ENCODE data around the gene GALNT1. TPM values are rescaled to one million over a fixed set of nuclear protein-coding genes. Genes with fewer than 3 reads are reported as not detected.
"Not testable (repeated sequence)": the region's sequence is repeated elsewhere in the genome, so short reads cannot be mapped to it uniquely, and the experiment has no call there.

GALNT1 gene
- total RNA-seq, 4 donors from 2014 or later = 47.6 to 129 (median 73.5) TPM

GRCh38 chr18:35549564-35549963, 32.0 kb upstream of the GALNT1 start:
- WGBS, 2 donors = 84 to 95% methylated on average over 1 of the region's 1 CpG
- TF ChIP-seq CTCF (IDR thresholded peaks at IDR 0.05) (no peak), POLR2A (IDR thresholded peaks at IDR 0.05) (no peak)
- Histone ChIP-seq H3K4me3 (no peak overlapping the region), H3K9me3 (no peaks in the 10 kb centered on the region), H3K27me3 (no peaks in the 10 kb centered on the region), H3K4me1 (no peaks in the 10 kb centered on the region), H3K36me3 (no peaks in the 10 kb centered on the region), H3K27ac (no peak overlapping the region)
- no peak for DNase-seq
- intact Hi-C loops (cut with DNase I) = no loop called here

DNA sequence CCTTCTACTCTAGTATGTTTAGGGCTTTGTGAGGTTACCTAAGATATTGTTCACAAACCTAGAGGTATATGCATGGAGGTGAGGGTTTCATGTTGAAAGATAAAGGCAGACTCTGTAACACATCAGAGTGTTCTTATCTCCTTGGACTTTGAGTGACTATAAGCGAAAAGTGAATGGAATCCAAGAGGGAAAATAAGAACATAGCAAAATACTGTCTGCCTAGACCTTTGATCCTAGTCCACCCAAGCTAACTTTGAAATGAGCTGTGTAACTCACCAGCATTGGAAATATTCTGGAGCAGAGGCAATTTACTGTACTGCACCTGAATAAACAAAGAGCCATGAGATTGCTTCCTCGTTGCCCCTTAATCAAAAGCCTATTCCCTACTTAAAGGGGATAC, 28.2 kb upstream of the GALNT1 start:
- intact Hi-C loops (cut with DNase I) = no loop called here
- no peaks in the 10 kb centered on the region for H3K4me1 ChIP-seq

GRCh38 chr18:35555538-35555937, 26.0 kb upstream of the GALNT1 start:
- H3K27me3 ChIP-seq; H3K27ac ChIP-seq; H3K4me1 ChIP-seq; intact Hi-C loops (cut with DNase I); DNase-seq; H3K4me3 ChIP-seq; H3K36me3 ChIP-seq; H3K9me3 ChIP-seq: not testable (repeated sequence)
- WGBS, 2 donors = 94 to 95% methylated on average over 5 of the region's 5 CpGs

More for the DNA sequence above, 28.2 kb upstream of the GALNT1 start:
- H3K4me3 ChIP-seq = no peak overlapping the region
- H3K27ac ChIP-seq = no peak overlapping the region
- H3K9me3 ChIP-seq = no peaks in the 10 kb centered on the region
- no peaks in the 10 kb centered on the region for H3K27me3 ChIP-seq
- 60 to 81% methylated on average over 2 of the region's 2 CpGs for WGBS, 2 donors
- no peaks in the 10 kb centered on the region for H3K36me3 ChIP-seq
- no peak for TF ChIP-seq POLR2A (IDR thresholded peaks at IDR 0.05)
- TF ChIP-seq CTCF (IDR thresholded peaks at IDR 0.05) = no peak
- no peak for DNase-seq

DNA sequence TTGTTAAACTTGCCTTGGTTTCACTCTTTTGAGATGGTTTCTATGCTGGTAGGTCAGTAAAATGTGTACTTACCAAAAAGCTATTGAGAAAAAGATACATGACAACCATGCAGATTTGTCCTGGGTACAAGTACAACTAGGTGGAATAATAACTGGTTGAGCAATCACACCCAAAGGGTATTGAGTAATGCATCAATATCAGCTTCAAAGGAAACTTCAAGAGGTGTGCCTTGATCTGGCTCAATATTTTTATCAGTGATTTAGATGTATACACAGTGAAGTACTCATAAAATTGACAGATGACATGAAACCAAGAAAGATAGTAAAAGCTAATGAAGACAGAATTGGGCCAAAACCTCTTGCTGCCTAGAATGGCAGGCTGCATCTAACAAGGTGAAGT, 21.7 kb upstream of the GALNT1 start:
- Histone ChIP-seq H3K9me3 (no peaks in the 10 kb centered on the region), H3K4me1 (no peaks in the 10 kb centered on the region), H3K27me3 (no peaks in the 10 kb centered on the region), H3K27ac (no peak overlapping the region), H3K36me3 (no peaks in the 10 kb centered on the region), H3K4me3 (no peak overlapping the region)
- intact Hi-C loops (cut with DNase I) = no loop called here
- no peak for DNase-seq
- TF ChIP-seq CTCF (IDR thresholded peaks at IDR 0.05) (no peak), POLR2A (IDR thresholded peaks at IDR 0.05) (no peak)

DNA sequence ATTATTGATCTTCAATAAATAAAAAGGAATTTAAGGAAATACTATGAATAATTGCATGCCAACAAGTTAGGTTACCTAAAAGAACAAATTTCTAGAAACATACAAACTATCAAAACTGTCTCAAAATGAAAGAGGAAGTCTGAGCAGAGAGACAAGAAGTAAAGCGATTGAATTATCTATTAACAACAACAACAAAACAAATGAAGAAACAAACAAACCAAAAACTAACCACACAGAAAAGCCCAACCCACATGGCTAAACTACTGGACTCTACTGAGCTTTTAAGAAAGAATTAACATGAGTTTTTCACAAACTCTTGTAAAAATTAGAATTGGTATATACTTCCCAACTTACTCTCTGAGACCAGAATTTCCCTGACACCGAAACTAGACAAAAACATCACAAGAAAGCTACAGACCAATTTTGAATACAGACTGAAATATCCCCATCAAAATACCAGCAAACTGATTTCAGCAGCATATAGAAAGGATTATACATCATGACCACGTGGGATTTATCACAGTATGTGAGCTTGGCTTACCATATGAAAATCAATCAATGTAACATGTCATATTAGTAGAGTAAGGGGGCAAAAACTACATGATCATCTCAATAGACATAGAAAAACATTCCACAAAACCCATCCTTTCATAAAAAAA, 16.6 kb upstream of the GALNT1 start:
- no peak for DNase-seq
- H3K9me3 ChIP-seq = no peaks in the 10 kb centered on the region
- WGBS, 2 donors = 64 to 68% methylated on average over 3 of the region's 3 CpGs
- no peaks in the 10 kb centered on the region for H3K36me3 ChIP-seq
- intact Hi-C loops (cut with DNase I) = no loop called here
- TF ChIP-seq CTCF (IDR thresholded peaks at IDR 0.05) (no peak), POLR2A (IDR thresholded peaks at IDR 0.05) (no peak)
- H3K4me3 ChIP-seq = no peak overlapping the region
- H3K27me3 ChIP-seq = no peaks in the 10 kb centered on the region
- peaks cover 0 to 3% (median 0%) of the 10 kb centered on the region in 3 donors for H3K4me1 ChIP-seq
- no peak overlapping the region for H3K27ac ChIP-seq

- WGBS, 2 donors = 86 to 92% methylated on average over 4 of the region's 4 CpGs
- TF ChIP-seq CTCF (IDR thresholded peaks at IDR 0.05) = no peak
- TF ChIP-seq POLR2A (IDR thresholded peaks at IDR 0.05) = no peak
- intact Hi-C loops (cut with DNase I) = no loop called here
- no peaks in the 10 kb centered on the region for H3K36me3 ChIP-seq
- H3K27ac ChIP-seq = no peak overlapping the region
- no peak for DNase-seq
- no peak overlapping the region for H3K4me3 ChIP-seq
- no peaks in the 10 kb centered on the region for H3K27me3 ChIP-seq
- peaks cover 0 to 12% (median 0%) of the 10 kb centered on the region in 3 donors for H3K4me1 ChIP-seq
- no peaks in the 10 kb centered on the region for H3K9me3 ChIP-seq
Observed at GRCh38 chr18:35566019-35566418, 15.5 kb upstream of the GALNT1 start.

Data from esophagus squamous epithelium (tissue), 5 donors.